ENCODE results near the gene TSPAN2.

- TF ChIP-seq SNAI2 (CRISPR knock-in tag; IDR thresholded peaks at IDR 0.05), result no peak
- no peak for TF ChIP-seq CREB5 (CRISPR knock-in tag; IDR thresholded peaks at IDR 0.05; ENCODE audit: low read depth)
- TF ChIP-seq TCF4 (CRISPR knock-in tag; IDR thresholded peaks at IDR 0.05; ENCODE audit: borderline replicate concordance), result no peak
- TF ChIP-seq GLIS3 (CRISPR knock-in tag; IDR thresholded peaks at IDR 0.05), result no peak
- no peak for TF ChIP-seq BACH2 (CRISPR knock-in tag; IDR thresholded peaks at IDR 0.05; ENCODE audit: borderline replicate concordance)
- no peak for TF ChIP-seq CSRNP3 (CRISPR knock-in tag; IDR thresholded peaks at IDR 0.05)
- TF ChIP-seq ZNF565 (CRISPR knock-in tag; conservative IDR thresholded peaks at IDR 0.05; ENCODE audit: low read depth), result no peak
- TF ChIP-seq ZFP3 (CRISPR knock-in tag; IDR thresholded peaks at IDR 0.05), result no peak
- TF ChIP-seq ZNF8 (CRISPR knock-in tag; IDR thresholded peaks at IDR 0.05), result no peak
- TF ChIP-seq POU6F1 (CRISPR knock-in tag; IDR thresholded peaks at IDR 0.05; ENCODE audit: borderline replicate concordance, low read depth), result no peak
- TF ChIP-seq PATZ1 (CRISPR knock-in tag; IDR thresholded peaks at IDR 0.05; ENCODE audit: borderline replicate concordance), result no peak
Measured at GRCh38 chr1:115074839-115075534, 14.3 kb downstream of the TSPAN2 start.
